Activated T-cell treated with anti-CD3 and anti-CD28 coated beads, Interleukin-2, amount 50 U/mL, for 4 hours (primary cell): ENCODE results near the gene OR6C75. TPM values are rescaled to one million over a fixed set of nuclear protein-coding genes. Genes with fewer than 3 reads are reported as not detected.
"Not testable (repeated sequence)": the region's sequence is repeated elsewhere in the genome, so short reads cannot be mapped to it uniquely, and the experiment has no call there.

Experiments used
- ATAC-seq, 2 donors: fragments of 200-7000 bp; cut with Tn5 transposase; one replicate each; pipeline ENCODE4 v1.10.0; 2021
- DNase-seq: peaks from one replicate; pipeline ENCODE4 v3.0.0-alpha.2; 2020
- H3K27me3 Mint-ChIP-seq: one replicate; pipeline ENCODE4 v1.8.0; 2021; ENCODE audit warnings: low read depth, mixed read lengths
- H3K36me3 Mint-ChIP-seq: one replicate; pipeline ENCODE4 v1.8.0; 2022; ENCODE audit warnings: mixed read lengths; ENCODE audit not compliant: insufficient read depth
- H3K4me1 Mint-ChIP-seq: one replicate; pipeline ENCODE4 v1.8.0; 2021; ENCODE audit warnings: low read depth, mixed read lengths
- H3K4me3 Mint-ChIP-seq: one replicate; pipeline ENCODE4 v1.8.0; 2021; ENCODE audit warnings: mild to moderate bottlenecking, moderate library complexity, mixed read lengths
- H3K9me3 Mint-ChIP-seq: one replicate; pipeline ENCODE4 v1.8.0; 2021; ENCODE audit warnings: mixed read lengths
- total RNA-seq, 3 donors: library from RNA; stranded (reverse); gene quantifications; one replicate each; pipeline ENCODE4 v1.2.1, GENCODE V29; 2021

Gene OR6C75
- total RNA-seq, 3 donors from 2014 or later: not detected

DNA sequence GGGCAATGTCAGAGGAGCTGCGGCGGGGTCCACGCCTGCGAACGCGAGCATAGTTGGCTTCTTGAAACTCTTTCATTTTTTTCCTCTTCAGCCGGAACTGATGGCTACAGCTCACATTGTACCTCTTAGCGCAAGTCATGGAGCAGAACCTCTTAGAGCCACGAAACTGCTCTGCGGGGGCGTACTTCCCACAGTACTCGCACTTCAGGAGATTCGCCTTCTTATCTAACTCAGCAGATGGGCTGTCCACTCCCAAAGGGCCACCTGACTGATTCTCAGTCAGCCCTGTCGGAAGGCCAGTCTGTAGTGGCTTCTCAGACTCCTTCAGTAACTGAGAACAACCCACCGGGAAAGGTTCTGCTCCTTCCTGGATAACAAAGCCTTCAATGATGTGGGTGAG is 49.4 kb downstream of the OR6C75 start:
- ATAC-seq, DNase-seq, H3K36me3 Mint-ChIP-seq, H3K4me1 Mint-ChIP-seq, H3K4me3 Mint-ChIP-seq, H3K9me3 Mint-ChIP-seq: not testable (repeated sequence)
- H3K27me3 Mint-ChIP-seq: peaks cover 34% of the 10 kb centered on the region

DNA sequence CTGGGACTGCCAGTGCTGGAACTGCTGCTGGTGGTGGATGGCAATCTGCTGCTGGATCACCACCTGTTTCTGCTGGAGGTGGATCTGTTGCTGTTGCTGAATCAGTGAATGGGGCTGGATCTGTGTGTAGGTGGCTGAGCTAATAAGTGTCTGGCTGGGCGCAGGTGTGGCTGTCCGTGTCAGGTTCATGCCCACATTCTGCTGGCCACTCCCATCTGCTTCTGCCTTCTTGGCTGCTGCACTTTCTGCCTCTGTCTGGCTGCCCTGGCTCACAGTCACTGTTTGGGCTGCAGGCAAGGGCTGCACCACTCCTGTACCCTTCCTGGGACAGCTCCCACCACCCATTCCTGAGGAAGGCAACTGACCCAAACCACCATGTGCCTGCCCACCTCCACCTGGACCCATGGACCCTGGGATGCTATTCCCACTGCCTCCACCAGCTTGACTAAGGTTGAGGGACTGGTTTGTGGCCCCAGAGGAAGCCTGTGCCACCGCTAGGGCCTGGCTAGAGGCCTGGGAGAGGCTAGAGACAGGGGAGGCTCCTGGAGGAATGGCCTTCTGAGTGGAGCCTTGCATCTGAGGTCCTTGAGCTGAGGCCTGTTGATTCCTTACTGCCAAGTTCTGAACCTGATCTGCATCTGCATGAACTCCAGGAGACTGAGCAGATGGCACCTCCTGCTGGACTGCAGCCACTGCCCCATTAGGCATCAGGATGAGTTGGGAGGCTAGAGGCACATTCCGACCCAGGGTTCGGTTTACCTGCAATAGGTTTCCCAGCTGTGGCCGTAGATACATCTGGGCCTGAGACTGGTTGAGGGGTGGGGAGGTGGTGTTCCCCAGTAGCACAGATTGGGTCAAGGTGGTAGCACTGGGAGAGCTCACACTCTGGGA is 51.0 kb downstream of the OR6C75 start:
- not testable (repeated sequence) for DNase-seq, H3K36me3 Mint-ChIP-seq, H3K4me3 Mint-ChIP-seq, ATAC-seq, H3K4me1 Mint-ChIP-seq, H3K9me3 Mint-ChIP-seq
- peaks cover 44% of the 10 kb centered on the region for H3K27me3 Mint-ChIP-seq

DNA sequence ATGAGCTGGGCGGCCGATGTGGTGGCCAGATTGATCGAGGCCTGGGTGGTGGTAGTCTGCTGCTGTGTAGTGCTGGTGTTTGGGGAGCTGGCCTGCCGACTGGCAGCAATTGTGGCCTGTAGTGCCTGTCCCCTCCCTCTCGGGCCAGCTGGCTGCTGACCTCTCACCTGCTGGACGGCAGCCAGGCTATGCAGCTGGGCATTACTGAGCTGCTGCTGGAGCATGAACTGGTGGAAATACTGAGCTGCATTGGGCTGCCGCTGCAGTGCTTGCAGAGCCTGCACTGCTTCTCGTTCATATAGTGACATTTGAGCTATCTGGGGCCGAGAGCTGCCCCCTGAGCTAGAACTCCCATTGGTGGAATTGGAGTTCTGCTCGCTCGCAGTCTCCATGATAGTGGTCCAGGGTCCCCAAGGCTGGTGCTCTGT is 51.6 kb downstream of the OR6C75 start:
- ATAC-seq, H3K36me3 Mint-ChIP-seq, DNase-seq, H3K9me3 Mint-ChIP-seq, H3K4me3 Mint-ChIP-seq, H3K4me1 Mint-ChIP-seq: not testable (repeated sequence)
- H3K27me3 Mint-ChIP-seq: peaks cover 48% of the 10 kb centered on the region

DNA sequence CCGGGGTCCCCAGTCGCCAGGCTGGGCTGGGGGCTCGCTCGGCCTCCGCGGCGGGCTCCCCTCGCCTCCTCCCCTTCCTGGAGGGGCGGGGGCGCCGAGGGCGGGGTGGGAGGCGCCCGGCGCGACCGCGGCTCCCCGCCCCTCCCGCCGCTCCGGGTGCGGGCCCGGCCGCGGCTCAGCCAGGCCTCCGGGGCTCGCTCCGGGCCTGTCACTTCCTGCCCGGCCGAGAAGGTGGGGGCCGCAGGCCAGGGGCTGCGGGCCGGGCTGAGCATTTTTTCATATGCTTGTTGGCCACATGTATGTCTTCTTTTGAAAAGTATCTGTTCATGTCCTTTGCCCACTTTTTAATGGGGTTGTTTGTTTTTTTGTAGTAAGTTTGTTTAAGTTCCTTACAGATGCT is 52.1 kb downstream of the OR6C75 start:
- ATAC-seq: peak; percentile 80 to 83
- H3K4me3 Mint-ChIP-seq, DNase-seq, H3K4me1 Mint-ChIP-seq, H3K36me3 Mint-ChIP-seq, H3K9me3 Mint-ChIP-seq: not testable (repeated sequence)
- peaks cover 48% of the 10 kb centered on the region for H3K27me3 Mint-ChIP-seq

DNA sequence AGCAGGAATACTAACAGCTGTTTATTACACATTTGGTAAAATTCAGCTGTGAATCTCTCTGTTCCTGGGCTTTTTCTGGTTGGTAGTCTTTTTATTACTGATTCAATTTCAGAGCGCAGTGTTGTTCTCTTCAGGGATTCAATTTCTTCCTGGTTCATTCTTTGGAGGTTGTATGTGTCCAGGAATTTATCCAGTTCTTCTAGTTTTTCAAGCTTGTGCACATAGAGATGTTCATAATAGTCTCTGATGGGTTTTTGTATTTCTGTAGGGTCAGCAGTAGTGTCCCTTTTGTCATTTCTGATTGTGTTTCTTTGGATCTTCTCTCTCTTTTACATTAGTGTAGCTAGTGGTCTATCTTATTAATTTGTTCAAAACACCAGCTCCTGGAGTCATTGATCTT is 54.2 kb downstream of the OR6C75 start:
- peaks cover 49% of the 10 kb centered on the region for H3K27me3 Mint-ChIP-seq
- no peak overlapping the region for H3K4me3 Mint-ChIP-seq
- no peaks in the 10 kb centered on the region for H3K36me3 Mint-ChIP-seq

More for the DNA sequence above, 54.2 kb downstream of the OR6C75 start:
- Mint-ChIP-seq H3K9me3 (no peaks in the 10 kb centered on the region), H3K4me1 (peaks cover 5% of the 10 kb centered on the region)
- no peak for DNase-seq
- ATAC-seq: no peak

Other genes with a start within 250 kb of the OR6C75 start
- not detected for gene OR9K2, start 236.6 kb upstream of the OR6C75 start, total RNA-seq
- gene OR10A7, start 141.9 kb upstream of the OR6C75 start, total RNA-seq: not detected
- gene OR6C74, start 118.4 kb upstream of the OR6C75 start, total RNA-seq: not detected
- gene OR6C6, start 66.4 kb upstream of the OR6C75 start, total RNA-seq: not detected
- not detected for gene OR6C1, start 48.6 kb upstream of the OR6C75 start, total RNA-seq
- gene OR6C3, start 32.2 kb upstream of the OR6C75 start, total RNA-seq: not detected
- not detected for gene OR6C65, start 37.6 kb downstream of the OR6C75 start, total RNA-seq
- gene OR6C76, start 63.3 kb downstream of the OR6C75 start, total RNA-seq: not detected
- gene OR6C2, start 81.1 kb downstream of the OR6C75 start, total RNA-seq: not detected
- not detected for gene OR6C70, start 107.2 kb downstream of the OR6C75 start, total RNA-seq
- not detected for gene OR6C68, start 129.4 kb downstream of the OR6C75 start, total RNA-seq
- gene OR6C4, start 186.6 kb downstream of the OR6C75 start, total RNA-seq: not detected
- gene OR2AP1, start 209.5 kb downstream of the OR6C75 start, total RNA-seq: under 1 TPM in 1 of 3 donors, not detected in 2; 0.15 TPM